ENCODE data around the gene TPPP2.

Gene TPPP2

GRCh38 chr14:21050597-21050996 lies 20.6 kb downstream of the TPPP2 start:
- no peak for DNase-seq (ENCODE audit: extremely low read depth, low read depth)
- TF ChIP-seq CTCF (IDR thresholded peaks at IDR 0.05; ENCODE audit: low read depth, low read length, missing control alignments) = no peak
- no peak overlapping the region for H3K4me3 ChIP-seq (replicated peaks; ENCODE audit: low read depth, low read length)

- no peak overlapping the region for H3K4me3 ChIP-seq (replicated peaks; ENCODE audit: low read depth, low read length)
- TF ChIP-seq CTCF (IDR thresholded peaks at IDR 0.05; ENCODE audit: low read depth, low read length, missing control alignments) = no peak
- DNase-seq (ENCODE audit: extremely low read depth, low read depth) = no peak
Observed at GRCh38 chr14:21053184-21054122, 23.4 kb downstream of the TPPP2 start.

- no peak for TF ChIP-seq CTCF (IDR thresholded peaks at IDR 0.05; ENCODE audit: low read depth, low read length, missing control alignments)
- no peak overlapping the region for H3K4me3 ChIP-seq (replicated peaks; ENCODE audit: low read depth, low read length)
- no peak for DNase-seq (ENCODE audit: extremely low read depth, low read depth)
Observed at GRCh38 chr14:21054123-21054767, 24.2 kb downstream of the TPPP2 start.

- H3K4me3 ChIP-seq (replicated peaks; ENCODE audit: low read depth, low read length) = no peak overlapping the region
- DNase-seq (ENCODE audit: extremely low read depth, low read depth) = no peak
- TF ChIP-seq CTCF (IDR thresholded peaks at IDR 0.05; ENCODE audit: low read depth, low read length, missing control alignments) = no peak
Observed at GRCh38 chr14:21054768-21055145, 24.7 kb downstream of the TPPP2 start.

- no peak for DNase-seq (ENCODE audit: extremely low read depth, low read depth)
- no peak overlapping the region for H3K4me3 ChIP-seq (replicated peaks; ENCODE audit: low read depth, low read length)
- no peak for TF ChIP-seq CTCF (IDR thresholded peaks at IDR 0.05; ENCODE audit: low read depth, low read length, missing control alignments)
Observed at GRCh38 chr14:21055432-21056117, 25.6 kb downstream of the TPPP2 start.

- H3K4me3 ChIP-seq (replicated peaks; ENCODE audit: low read depth, low read length) = no peak overlapping the region
- no peak for DNase-seq (ENCODE audit: extremely low read depth, low read depth)
- no peak for TF ChIP-seq CTCF (IDR thresholded peaks at IDR 0.05; ENCODE audit: low read depth, low read length, missing control alignments)
Observed at GRCh38 chr14:21056520-21057163, 26.6 kb downstream of the TPPP2 start.

All from HFF-Myc (cell line).